CD4-positive, alpha-beta T cell (primary cell): ENCODE data around the gene SYNRG. TPM values are rescaled to one million over a fixed set of nuclear protein-coding genes. Genes with fewer than 3 reads are reported as not detected.

Source experiments
- ATAC-seq: fragments of 200-7000 bp; cut with Tn5 transposase; one replicate; pipeline ENCODE4 v1.10.0; 2022; ENCODE audit warnings: mild to moderate bottlenecking; ENCODE audit not compliant: poor library complexity
- CTCF ChIA-PET: fragments of 350-600 bp; sonication (Branson Sonifier 250); formaldehyde crosslinking; loops from one replicate; lab custom pipeline; 2021; ENCODE audit warnings: antibody characterized with exemption, inconsistent platforms; lab: Charles Lee
- POLR2A ChIA-PET: fragments of 350-600 bp; sonication (Branson Sonifier 250); formaldehyde crosslinking; loops from one replicate; lab custom pipeline; 2021; ENCODE audit warnings: antibody characterized with exemption, inconsistent platforms; lab: Charles Lee
- DNase-seq, 14 experiments: peaks; one replicate each; pipeline ENCODE4 v3.0.0-alpha.2; 2013 to 2020; ENCODE audit warnings: mixed read lengths in 2 of 14
- H3K27ac ChIP-seq, 2 donors: one replicate each; pipeline versions ENCODE4 v1.5.1 to v1.7.0; 2013; ENCODE audit warnings: low read length in 2 of 2, low read depth in 1 of 2, mild to moderate bottlenecking in 1 of 2
- H3K27me3 ChIP-seq, 2 experiments: 1 replicate in 1 of 2; 2 replicates in 1 of 2; pipeline versions ENCODE4 v1.6.1 to v1.7.0; 2013; ENCODE audit warnings: low read length in 2 of 2, control low read depth in 1 of 2, mild to moderate bottlenecking in 1 of 2, moderate library complexity in 1 of 2; ENCODE audit not compliant: insufficient read depth in 2 of 2, control insufficient read depth in 1 of 2
- H3K36me3 ChIP-seq: one replicate; pipeline ENCODE4 v1.6.1; 2013; ENCODE audit warnings: low read length, control low read depth; ENCODE audit not compliant: insufficient read depth
- H3K4me1 ChIP-seq: one replicate; pipeline ENCODE4 v1.6.1; 2013; ENCODE audit warnings: low read length, control low read depth; ENCODE audit not compliant: insufficient read depth
- H3K4me3 ChIP-seq: one replicate; pipeline ENCODE4 v1.5.1; 2013; ENCODE audit warnings: mild to moderate bottlenecking, low read length, moderate library complexity
- H3K9me3 ChIP-seq, 2 experiments: 1 replicate in 1 of 2; 2 replicates in 1 of 2; pipeline versions ENCODE4 v1.6.1 to v1.7.0; 2013; ENCODE audit warnings: low read length in 2 of 2, mild to moderate bottlenecking in 2 of 2, control low read depth in 1 of 2, moderate library complexity in 1 of 2; ENCODE audit not compliant: control insufficient read depth in 1 of 2, insufficient read depth in 1 of 2
- H3K27ac Mint-ChIP-seq: one replicate; pipeline ENCODE4 v1.8.0; 2020; ENCODE audit warnings: mixed read lengths
- H3K27me3 Mint-ChIP-seq: one replicate; pipeline ENCODE4 v1.8.0; 2021; ENCODE audit warnings: mixed read lengths
- H3K36me3 Mint-ChIP-seq: one replicate; pipeline ENCODE4 v1.8.0; 2021; ENCODE audit warnings: low read depth, mixed read lengths
- H3K4me1 Mint-ChIP-seq: one replicate; pipeline ENCODE4 v1.8.0; 2021; ENCODE audit warnings: low read depth, mixed read lengths
- H3K4me3 Mint-ChIP-seq: one replicate; pipeline ENCODE4 v1.8.0; 2020; ENCODE audit warnings: mild to moderate bottlenecking, mixed read lengths
- H3K9me3 Mint-ChIP-seq: one replicate; pipeline ENCODE4 v1.8.0; 2020; ENCODE audit warnings: mixed read lengths
- CTCF ChIP-seq: fragments of 200-600 bp; IDR thresholded peaks from one replicate; pipeline ENCODE4 v1.8.0; 2022; ENCODE audit warnings: antibody characterized with exemption, mild to moderate bottlenecking
- intact Hi-C, 2 experiments: fragments of 100-400 bp; cut with DNase I in 1 of 2; cut with micrococcal nuclease in 1 of 2; formaldehyde crosslinking; loops; one replicate each; pipeline versions ENCODE4 v1.15.1 to v1.9.0; 2023 to 2025; cut with DNase I, micrococcal nuclease
- polyA plus RNA-seq, 2 donors: library from polyadenylated mRNA; unstranded; fragments of 120-200 nt; gene quantifications; one replicate each; pipeline ENCODE4 v1.2.1, GENCODE V29; 2013
- total RNA-seq, 174 experiments: library from RNA in 2 of 174; stranded (reverse) in 2 of 174; gene quantifications; one replicate each; pipeline ENCODE4 v1.2.3 and lab custom pipeline; 2021 to 2026

SYNRG gene
- total RNA-seq (10 to 100 TPM; 40.0 to 45.8 TPM), total RNA-seq (lab: John Stamatoyannopoulos, UW) (39.6 to 351 (median 140) reads per million in 172 experiments)
- polyA plus RNA-seq (2013, experiment 1 of 2) = 73.8 TPM
- polyA plus RNA-seq (2013, experiment 2 of 2) = 87.7 TPM

- Mint-ChIP-seq H3K9me3 (no peaks in the 10 kb centered on the region), H3K4me3 (peak within 1 kb of the TSS; percentile 99), H3K27me3 (no peaks in the 10 kb centered on the region), H3K27ac (peak within 1 kb of the TSS; percentile 93), H3K4me1 (peaks cover 48% of the 10 kb centered on the region), H3K36me3 (peaks cover 50% of the 10 kb centered on the region)
- H3K36me3 ChIP-seq = peaks cover 5% of the 10 kb centered on the region
- DNase-seq (peak; percentile 86 to 98 (median 94)), ATAC-seq (peak; percentile 78)
- CTCF ChIA-PET = interaction anchor here (0.8 to 3.1 kb wide), 16 partner anchors 9 to 121 kb away, joined by 3 to 19 read pairs (median 4); no protein-coding TSS in a partner anchor
- POLR2A ChIA-PET = interaction anchor here (0.6 to 2.6 kb wide), 16 partner anchors 9 to 196 kb away, joined by 3 to 10 read pairs (median 4); partner anchors contain the start of genes DDX52 and DUSP14
- peak within 1 kb of the TSS; percentile 77 to 92 for H3K27ac ChIP-seq
- H3K27me3 ChIP-seq = no peaks in the 10 kb centered on the region
- TF ChIP-seq CTCF = peak; percentile 69
- intact Hi-C loops = loop anchor here in 1 of 2 experiments (2.0 to 10.0 kb wide), 4 partner anchors 33 to 195 kb away; partner anchors contain the start of genes DDX52 and DUSP14
- peak within 1 kb of the TSS; percentile 79 for H3K4me3 ChIP-seq
- H3K4me1 ChIP-seq = peaks cover 24% of the 10 kb centered on the region
- no peaks in the 10 kb centered on the region for H3K9me3 ChIP-seq
Observed at GRCh38 chr17:37609170-37610040, at the start of gene SYNRG. Gene SYNRG (minus strand): TSS chr17:37609418. CDS start chr17:37609355, 63 bp downstream.

- no peaks in the 10 kb centered on the region for H3K9me3 Mint-ChIP-seq
- ChIA-PET POLR2A (no interaction called here), CTCF (no interaction called here)
- Histone ChIP-seq H3K36me3 (no peaks in the 10 kb centered on the region), H3K9me3 (no peaks in the 10 kb centered on the region), H3K4me3 (no peak overlapping the region), H3K27ac (no peak overlapping the region), H3K27me3 (peaks cover 0 to under 1% of the 10 kb centered on the region in 2 experiments), H3K4me1 (no peaks in the 10 kb centered on the region)
- H3K4me1 Mint-ChIP-seq = no peaks in the 10 kb centered on the region
- no peak overlapping the region for H3K27ac Mint-ChIP-seq
- ATAC-seq = no peak
- no peaks in the 10 kb centered on the region for H3K27me3 Mint-ChIP-seq
- TF ChIP-seq CTCF = no peak
- no peaks in the 10 kb centered on the region for H3K36me3 Mint-ChIP-seq
- no peak overlapping the region for H3K4me3 Mint-ChIP-seq
- DNase-seq = no peak
- intact Hi-C loops = no loop called here
Observed at GRCh38 chr17:37657202-37657601, 48.0 kb upstream of the SYNRG start.

GRCh38 chr17:37651849-37652248 lies 42.6 kb upstream of the SYNRG start:
- Mint-ChIP-seq H3K36me3 (no peaks in the 10 kb centered on the region), H3K27me3 (peaks cover 47% of the 10 kb centered on the region), H3K4me3 (no peak overlapping the region), H3K27ac (no peak overlapping the region), H3K9me3 (no peaks in the 10 kb centered on the region), H3K4me1 (no peaks in the 10 kb centered on the region)
- POLR2A ChIA-PET = no interaction called here
- DNase-seq (no peak), ATAC-seq (no peak)
- Histone ChIP-seq H3K4me1 (no peaks in the 10 kb centered on the region), H3K4me3 (no peak overlapping the region), H3K36me3 (no peaks in the 10 kb centered on the region), H3K27me3 (peaks cover 13 to 36% of the 10 kb centered on the region in 2 experiments), H3K9me3 (no peaks in the 10 kb centered on the region), H3K27ac (no peak overlapping the region)
- CTCF ChIA-PET = no interaction called here
- TF ChIP-seq CTCF = no peak
- intact Hi-C loops = no loop called here
